AML-193 (cell line): ENCODE measurements around the gene FANCD2.
A peak's percentile ranks its signal among the peaks of the same experiment; 100 is the strongest.
"Not testable (repeated sequence)": the region's sequence is repeated elsewhere in the genome, so short reads cannot be mapped to it uniquely, and the experiment has no call there.

Experiments used
- DNase-seq, 2 experiments: peaks; one replicate each; lab custom pipeline; 2025; lab: John Stamatoyannopoulos, UW

Gene FANCD2

DNA sequence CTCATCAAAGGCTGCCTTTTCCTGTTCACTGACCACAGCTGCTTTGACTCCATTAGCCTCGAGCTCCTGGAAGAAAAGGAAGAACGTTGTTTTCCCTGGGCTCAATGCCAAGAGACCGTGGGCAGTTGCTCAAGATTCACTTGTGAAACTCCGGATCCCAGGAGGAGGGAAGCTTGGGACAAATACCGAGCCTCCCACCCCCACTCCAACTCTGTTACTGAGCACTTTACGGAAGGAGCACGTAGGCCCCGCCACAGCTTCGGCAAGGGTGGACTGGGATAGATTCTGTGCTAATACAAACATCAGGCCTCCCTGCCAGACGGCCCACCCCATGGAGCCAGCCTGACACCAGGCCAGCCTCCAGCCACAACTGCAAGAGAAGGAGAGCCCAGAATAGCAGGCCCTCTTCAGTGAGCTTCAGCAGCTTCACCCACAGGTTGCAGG lies 10.8 kb upstream of the FANCD2 start:
- peak; percentile 82 for DNase-seq

GRCh38 chr3:10017636-10018292 lies 8.5 kb upstream of the FANCD2 start:
- DNase-seq, result peak; percentile 18

DNA sequence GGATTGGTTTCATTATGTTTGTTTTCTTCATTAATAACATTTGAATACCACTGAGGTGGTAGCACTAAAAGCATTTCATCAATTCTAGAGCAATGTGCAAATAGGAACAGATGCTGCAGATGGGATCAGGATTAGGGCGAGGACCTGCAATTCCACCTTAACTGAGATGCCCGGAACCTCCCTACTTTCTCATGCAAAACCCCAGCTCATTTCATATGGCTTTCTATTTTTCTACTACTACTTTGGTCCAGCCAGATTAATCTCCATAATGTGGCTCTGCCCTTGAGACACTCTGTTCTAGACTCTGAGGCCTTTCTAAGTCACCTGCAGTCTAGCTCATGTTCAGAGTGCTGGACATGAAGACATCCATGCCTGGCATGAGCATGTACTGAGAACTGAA lies 7.4 kb upstream of the FANCD2 start:
- DNase-seq, result not testable (repeated sequence)

DNA sequence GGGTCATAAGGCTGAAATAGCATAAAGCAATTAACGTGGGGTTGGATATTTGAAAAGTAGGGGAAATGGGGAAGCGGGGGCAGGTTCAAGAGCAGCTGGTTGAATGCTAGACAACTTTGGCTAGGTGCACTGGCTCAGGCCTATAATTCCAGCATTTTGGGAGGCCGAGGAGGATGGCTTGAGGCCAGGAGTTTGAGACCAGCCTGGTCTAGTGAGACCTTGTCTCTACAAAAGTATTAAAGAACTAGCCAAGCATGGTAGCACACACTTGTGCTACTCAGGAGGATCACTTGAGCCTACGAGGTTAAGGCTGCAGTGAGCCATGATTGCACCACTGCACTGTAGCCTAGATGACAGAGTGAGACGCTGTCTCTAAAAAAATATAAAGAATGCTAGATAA lies 6.9 kb upstream of the FANCD2 start:
- no peak for DNase-seq

GRCh38 chr3:10021856-10022775 lies 4.1 kb upstream of the FANCD2 start:
- no peak for DNase-seq

- peak; percentile 79 to 87 for DNase-seq
Measured at GRCh38 chr3:10023587-10024310, 2.5 kb upstream of the FANCD2 start.

GRCh38 chr3:10025205-10026083 lies 793 bp upstream of the FANCD2 start:
- DNase-seq, result no peak

DNA sequence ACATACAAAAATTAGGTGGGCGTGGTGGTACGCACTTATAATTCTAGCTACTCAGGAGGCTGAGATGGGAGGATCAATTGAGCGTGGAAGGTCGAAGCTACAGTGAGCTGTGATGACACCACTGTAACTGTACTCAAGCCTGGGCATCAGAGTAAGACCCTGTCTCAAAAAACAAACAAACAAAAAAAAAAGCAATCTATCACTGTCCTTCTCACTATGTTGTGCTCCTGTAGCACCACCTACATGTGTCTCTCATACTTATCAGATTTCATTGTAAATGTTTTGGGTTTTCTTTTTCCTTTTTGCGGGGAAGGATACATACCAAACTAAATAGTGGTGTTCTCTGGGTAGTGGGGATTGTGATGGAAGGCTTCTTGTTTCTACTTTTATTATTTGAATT lies 14.8 kb downstream of the FANCD2 start:
- DNase-seq, result no peak

DNA sequence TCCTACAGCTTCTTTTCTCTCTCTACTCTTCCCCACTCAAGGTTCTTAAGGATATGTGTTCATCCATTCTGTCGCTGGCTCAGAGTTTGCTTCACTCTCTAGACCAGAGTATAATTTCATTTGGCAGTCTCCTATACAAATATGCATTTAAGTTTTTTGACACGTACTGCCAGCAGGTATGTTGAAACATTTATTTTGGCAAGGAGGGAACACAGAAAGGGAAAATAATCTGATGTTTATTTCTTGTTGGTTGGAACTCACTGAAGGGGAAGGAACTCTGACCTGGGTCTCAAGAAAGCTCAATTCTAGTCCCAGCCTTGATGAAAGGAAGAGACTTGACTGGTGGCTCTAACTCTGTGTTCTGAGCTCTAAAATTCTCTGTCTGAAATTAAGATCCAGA lies 21.6 kb downstream of the FANCD2 start:
- no peak for DNase-seq

GRCh38 chr3:10053054-10053453 lies 26.8 kb downstream of the FANCD2 start:
- not testable (repeated sequence) for DNase-seq

DNA sequence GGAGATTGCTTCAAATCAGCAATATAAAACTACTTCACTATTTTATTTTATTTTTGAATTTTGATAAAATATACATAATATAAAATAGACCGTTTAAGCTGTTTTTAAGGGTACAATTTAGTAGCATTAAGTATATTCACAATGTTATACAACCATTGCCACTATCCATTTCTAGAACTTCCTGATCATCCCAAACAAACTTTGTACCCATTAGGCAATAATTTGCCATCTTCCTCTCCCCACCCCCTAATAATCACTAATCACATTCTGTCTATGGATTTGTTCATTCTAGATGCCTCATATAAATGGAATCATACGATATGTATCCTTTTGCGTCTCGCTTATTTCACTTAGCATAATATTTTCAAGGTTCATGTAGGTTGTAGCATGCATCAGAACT lies 28.9 kb downstream of the FANCD2 start:
- DNase-seq, result no peak

DNA sequence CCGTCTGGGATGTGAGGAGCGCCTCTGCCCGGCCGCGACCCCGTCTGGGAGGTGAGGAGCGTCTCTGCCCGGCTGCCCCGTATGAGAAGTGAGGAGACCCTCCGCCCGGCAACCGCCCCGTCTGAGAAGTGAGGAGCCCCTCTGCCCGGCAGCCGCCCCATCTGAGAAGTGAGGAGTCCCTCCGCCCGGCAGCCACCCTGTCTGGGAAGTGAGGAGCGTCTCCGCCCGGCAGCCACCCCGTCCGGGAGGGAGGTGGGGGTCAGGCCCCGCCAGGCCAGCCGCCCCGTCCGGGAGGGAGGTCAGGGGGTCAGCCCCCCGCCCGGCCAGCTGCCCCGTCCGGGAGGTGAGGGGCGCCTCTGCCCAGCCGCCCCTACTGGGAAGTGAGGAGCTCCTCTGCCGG lies 43.8 kb downstream of the FANCD2 start:
- DNase-seq, result not testable (repeated sequence)

GRCh38 chr3:10074666-10075065 lies 48.4 kb downstream of the FANCD2 start:
- DNase-seq, result no peak

DNA sequence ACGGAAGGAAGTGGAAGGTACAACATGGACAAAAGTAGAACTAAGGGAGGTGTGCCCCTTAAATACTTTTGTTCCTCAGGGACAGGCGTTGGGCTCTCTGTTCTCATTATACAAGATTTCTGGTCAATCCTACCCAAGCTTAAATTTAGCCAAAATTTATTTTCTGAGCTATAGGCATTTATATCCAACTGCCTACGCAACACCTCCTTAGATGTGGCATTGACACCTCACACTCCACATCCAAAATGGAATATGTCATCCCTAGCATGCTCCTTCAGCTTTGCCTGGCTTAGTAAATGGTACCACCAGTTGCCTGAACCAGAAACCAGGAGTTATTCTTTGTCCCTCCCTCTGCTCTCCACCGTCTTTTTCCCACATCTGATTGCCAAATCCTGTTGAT lies 55.6 kb downstream of the FANCD2 start:
- no peak for DNase-seq

DNA sequence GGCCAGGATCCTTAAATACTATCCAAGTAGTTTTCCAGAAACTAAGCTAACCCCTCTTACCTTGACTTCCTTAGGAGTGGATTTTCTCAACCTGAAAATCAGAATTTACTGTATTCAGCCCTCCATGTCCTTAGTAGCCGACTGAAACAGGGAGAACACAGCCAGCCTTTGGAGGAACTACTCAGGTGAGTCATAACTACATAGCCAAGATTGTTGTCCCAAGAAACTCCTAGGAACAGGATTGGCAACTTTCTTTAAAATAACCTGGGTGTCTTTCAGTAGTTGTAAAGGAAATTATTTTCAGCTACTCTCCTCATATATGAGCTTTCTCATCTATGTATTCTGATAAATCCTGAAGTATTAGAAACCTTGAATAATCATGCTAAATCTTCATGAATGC lies 59.5 kb downstream of the FANCD2 start:
- no peak for DNase-seq

DNA sequence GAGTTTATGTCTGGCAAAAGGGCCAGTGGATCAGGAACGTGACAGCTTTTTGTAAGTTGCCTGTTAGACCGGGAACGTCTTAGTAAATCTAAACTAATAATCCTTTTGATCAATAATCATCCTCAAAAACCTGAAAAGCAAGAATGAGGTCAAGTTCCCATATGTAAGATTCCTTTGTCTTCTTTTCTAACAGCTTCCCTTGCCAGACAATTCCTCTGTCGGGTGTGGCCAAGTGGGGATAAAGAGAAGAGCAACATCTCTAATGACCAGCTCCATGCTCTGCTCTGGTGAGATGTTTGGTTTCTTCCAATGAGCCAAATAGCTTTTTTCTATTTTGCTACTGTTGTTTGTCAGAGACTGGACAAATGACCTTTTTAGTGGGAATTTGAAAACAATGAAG lies 62.0 kb downstream of the FANCD2 start:
- DNase-seq, result no peak

DNA sequence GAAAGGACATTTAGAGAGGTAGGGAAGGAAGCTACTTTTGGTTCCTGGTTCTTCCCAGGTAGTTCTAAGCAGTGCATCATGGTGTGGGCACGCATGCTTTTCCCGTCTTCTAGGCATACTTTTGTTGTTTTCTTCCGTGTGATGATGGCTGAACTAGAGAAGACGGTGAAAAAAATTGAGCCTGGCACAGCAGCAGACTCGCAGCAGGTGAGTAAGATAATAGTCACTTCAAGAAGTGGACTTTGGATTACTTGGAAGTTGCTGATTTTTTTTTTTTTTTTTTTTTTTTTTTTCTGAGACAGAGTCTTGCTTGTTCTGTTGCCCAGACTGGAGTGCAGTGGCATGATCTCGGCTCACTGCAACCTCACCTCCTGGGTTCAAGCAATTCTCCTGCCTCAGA lies 63.9 kb downstream of the FANCD2 start:
- DNase-seq, result no peak

GRCh38 chr3:10090774-10091173 lies 64.5 kb downstream of the FANCD2 start:
- not testable (repeated sequence) for DNase-seq

DNA sequence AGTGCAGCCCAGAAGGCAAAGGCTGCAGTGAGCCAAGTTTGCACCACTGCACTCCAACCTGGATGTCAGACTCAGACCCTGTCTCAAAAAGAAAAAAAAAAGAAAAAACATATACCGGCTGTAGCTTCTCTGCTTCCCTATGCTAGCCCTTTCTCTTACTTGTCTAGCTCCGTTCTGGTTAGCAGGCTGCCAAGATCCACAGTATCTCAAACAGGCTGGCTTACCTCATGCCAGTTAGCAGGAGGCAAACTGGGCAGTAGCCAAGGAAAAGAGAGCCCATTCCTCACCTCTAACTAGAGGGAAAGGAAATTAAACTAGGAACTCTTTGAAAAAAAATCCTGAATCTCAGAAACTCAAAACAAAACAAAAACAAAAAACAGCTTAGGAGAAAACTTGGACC lies 65.2 kb downstream of the FANCD2 start:
- not testable (repeated sequence) for DNase-seq

DNA sequence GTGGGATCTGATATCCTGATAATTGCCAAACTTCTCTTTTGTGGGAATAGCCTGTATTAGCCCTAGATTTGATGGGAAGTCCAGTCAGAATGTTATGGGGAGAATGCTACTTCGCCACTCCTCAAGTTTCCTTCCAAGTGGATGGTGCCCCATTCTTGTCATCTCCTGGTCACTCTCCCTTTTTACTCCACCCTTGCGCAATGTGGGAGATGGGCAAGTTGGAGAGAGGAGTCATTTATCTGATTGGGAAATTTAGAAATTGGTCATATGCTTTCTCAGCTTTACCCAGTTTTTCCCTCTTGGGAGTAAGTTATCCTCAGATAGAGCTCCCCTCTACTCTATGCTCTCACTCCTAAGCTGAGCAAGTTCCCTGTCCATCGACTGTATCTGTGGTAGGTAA lies 67.4 kb downstream of the FANCD2 start:
- no peak for DNase-seq

DNA sequence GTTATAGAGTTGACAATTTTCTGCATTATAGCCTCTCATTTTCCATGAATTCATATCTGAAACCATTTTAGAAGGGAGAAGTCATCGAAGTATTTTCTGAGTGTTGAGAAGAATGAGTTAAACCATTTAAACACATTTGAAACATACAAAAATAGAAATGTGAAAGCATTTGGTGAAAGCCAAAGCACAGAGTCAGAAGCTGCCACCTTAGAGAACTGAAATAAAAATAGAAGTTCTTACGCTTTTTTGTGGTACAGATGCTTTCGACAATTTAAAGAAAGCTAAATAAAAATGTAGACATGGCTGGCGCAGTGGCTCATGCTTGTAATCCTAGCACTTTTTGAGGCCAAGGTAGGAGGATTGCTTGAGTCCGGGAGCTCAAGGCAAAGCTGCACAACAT lies 72.8 kb downstream of the FANCD2 start:
- no peak for DNase-seq

- no peak for DNase-seq
Measured at GRCh38 chr3:10106919-10107318, 80.7 kb downstream of the FANCD2 start.
